HEK293T (cell line): ENCODE results near the gene ELP2.

ENCODE experiments used
- ARNT ChIP-seq: fragments of 450-650 bp; IDR thresholded peaks from 2 replicates; pipeline ENCODE4 v1.6.1; 2017; ENCODE audit warnings: mild to moderate bottlenecking
- BHLHE40 ChIP-seq: fragments of 450-650 bp; IDR thresholded peaks from 2 replicates; pipeline ENCODE4 v1.6.1; 2016; ENCODE audit warnings: mild to moderate bottlenecking, moderate library complexity, borderline replicate concordance
- CTBP1 ChIP-seq: fragments of 450-650 bp; IDR thresholded peaks from 2 replicates; pipeline ENCODE4 v1.6.1; 2016; ENCODE audit warnings: borderline replicate concordance
- FOXM1 ChIP-seq: fragments of 450-650 bp; IDR thresholded peaks from 2 replicates; pipeline ENCODE4 v1.6.1; 2017; ENCODE audit warnings: mild to moderate bottlenecking, borderline replicate concordance
- L3MBTL2 ChIP-seq: fragments of 450-650 bp; conservative IDR thresholded peaks from 2 replicates; pipeline ENCODE4 v1.6.1; 2016; ENCODE audit warnings: mild to moderate bottlenecking
- NFRKB ChIP-seq: fragments of 450-650 bp; IDR thresholded peaks from 2 replicates; pipeline ENCODE4 v1.6.1; 2016; ENCODE audit warnings: mild to moderate bottlenecking, moderate library complexity
- SUZ12 ChIP-seq: fragments of 450-650 bp; IDR thresholded peaks from 2 replicates; pipeline ENCODE4 v1.6.1; 2016; ENCODE audit warnings: mild to moderate bottlenecking
- ZNF384 ChIP-seq: fragments of 450-650 bp; IDR thresholded peaks from 2 replicates; pipeline ENCODE4 v1.6.1; 2016

GRCh38 chr18:36088256-36088655, 41.4 kb upstream of the ELP2 start:
- no peak for TF ChIP-seq L3MBTL2
- no peak for TF ChIP-seq SUZ12
- no peak for TF ChIP-seq NFRKB
- no peak for TF ChIP-seq ARNT
- TF ChIP-seq ZNF384, result no peak
- TF ChIP-seq CTBP1, result no peak
- TF ChIP-seq FOXM1, result no peak
- no peak for TF ChIP-seq BHLHE40
